A549 treated with CpdA at 1 μM for 4 hours (cell line): ENCODE measurements around the gene LRP6. TPM values are rescaled to one million over a fixed set of nuclear protein-coding genes. Genes with fewer than 3 reads are reported as not detected.

Source experiments
- total RNA-seq: library from RNA; stranded (reverse); fragments of 200-300 nt; extraction: Qiagen RNA extraction; gene quantifications from 5 replicates; pipeline ENCODE4 v1.2.3, GENCODE V29; 2022; ENCODE audit warnings: low read depth

Gene LRP6
- 11.7 to 18.9 TPM (median 18.7 TPM) in 5 replicates for total RNA-seq

DNA sequence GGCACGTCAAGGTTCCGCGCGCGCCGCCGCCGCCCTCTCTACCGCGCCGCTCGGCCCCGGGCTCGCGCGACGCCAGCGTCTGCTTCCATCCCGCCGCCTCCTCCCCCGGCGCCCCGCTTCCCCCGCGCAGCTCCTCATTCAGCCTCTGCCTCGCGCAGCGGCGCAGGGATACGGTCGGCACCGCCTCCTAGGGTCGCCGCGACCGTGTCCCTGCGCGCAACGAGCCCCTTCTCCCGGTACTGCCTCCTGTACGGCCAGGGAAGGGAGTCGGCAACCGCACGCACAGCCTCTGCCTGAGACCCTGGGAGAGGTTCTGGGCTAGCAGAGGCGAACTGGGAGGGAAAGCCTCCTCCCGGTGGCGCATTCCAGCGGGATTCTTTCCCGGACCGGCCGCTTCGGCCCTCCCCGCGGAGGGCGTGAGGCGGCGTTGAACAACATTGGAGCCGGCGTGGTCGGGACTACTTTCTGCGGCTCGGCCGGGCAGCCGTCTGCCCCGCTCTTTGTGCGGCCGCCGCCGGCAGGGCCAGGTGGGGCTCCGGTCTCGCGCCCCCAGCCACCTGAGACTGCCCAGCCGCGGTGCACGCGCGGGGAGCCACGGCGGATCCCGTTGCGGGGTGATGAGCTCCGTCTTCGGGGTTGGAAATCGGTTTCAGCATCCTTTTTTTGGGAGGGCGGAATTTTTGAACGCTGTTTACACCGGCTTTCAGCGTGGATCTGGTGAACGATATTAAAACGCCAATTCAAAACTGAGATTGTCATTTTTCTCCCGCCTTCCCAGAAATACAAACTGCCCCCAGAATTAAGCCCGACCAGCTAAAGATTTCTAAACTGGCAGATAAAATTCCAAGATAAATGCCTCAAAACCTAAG, at the start of gene LRP6:
TSS of gene LRP6 (minus strand) at position 172 of the 869 bp plus-strand sequence. CDS start 309 bp downstream, outside the sequence.

DNA sequence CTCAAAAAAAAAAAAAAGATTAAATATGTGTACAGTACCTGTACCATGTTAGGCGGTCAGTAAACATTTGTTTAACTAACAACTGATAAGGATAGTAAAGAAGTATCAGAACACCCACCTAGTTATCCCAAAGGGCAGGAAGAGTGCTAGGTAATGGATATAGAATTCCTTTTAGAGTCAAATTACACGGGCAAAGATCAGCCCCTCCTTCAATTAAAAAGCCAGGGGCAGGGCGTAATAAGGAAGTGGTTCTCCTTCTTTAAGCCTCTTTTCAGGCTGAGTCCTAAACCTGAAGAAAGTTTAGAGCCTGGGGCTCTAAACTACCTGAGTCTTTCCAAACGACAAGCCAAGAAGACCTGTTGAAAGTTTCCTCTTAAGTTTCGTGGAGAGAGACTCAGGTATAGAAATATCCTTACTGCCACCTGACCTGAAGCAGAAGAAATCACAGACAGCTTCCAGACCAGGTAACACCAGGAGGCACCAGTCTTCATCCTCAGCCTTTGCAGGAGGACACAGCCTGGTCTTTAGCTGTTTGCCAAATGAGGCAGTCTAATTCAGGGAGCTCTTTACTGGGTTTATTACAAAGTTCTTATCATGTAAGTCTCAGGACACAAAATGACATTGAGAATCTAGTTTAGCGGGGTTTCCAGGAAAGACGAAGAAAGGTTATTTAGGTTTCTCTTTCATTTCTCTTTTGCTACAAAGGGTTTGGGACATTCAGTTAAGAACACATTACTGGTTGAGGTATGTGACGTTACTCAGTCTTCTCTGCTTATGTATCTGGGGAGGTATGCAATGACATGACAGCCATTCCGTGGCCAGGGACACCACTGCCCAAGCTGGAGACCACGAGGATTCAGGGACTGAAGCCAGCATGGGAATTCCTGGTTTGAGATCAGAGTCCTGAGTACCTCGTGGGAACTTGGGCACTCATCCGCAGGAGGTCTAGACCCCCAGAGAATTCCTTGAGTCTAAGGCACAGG, 195.9 kb downstream of the LRP6 start, which contains the start of gene BCL2L14:
TSS of gene BCL2L14 (plus strand) at position 266 of the 983 bp plus-strand sequence. CDS start 8,367 bp downstream, outside the sequence.

Other genes with a start within 250 kb of the LRP6 start
- gene BCL2L14, start 196.1 kb downstream of the LRP6 start, total RNA-seq = not detected in 5 replicates
- 3.8 to 4.8 TPM (median 3.9 TPM) in 5 replicates for gene MANSC1, start 83.2 kb upstream of the LRP6 start, total RNA-seq
- 7.6 to 10.6 TPM (median 9.6 TPM) in 5 replicates for gene BORCS5, start 90.0 kb upstream of the LRP6 start, total RNA-seq